K562 (cell line): ENCODE results near the gene LRCOL1. TPM values are rescaled to one million over a fixed set of nuclear protein-coding genes. Genes with fewer than 3 reads are reported as not detected.

Source experiments
- CREB3L1 ChIP-seq: fragments of 450-650 bp; IDR thresholded peaks from 2 replicates; pipeline ENCODE4 v1.6.1; 2014; ENCODE audit warnings: low read depth, mild to moderate bottlenecking, moderate library complexity, borderline replicate concordance
- ESRRB ChIP-seq: fragments of 250-450 bp; sonication (Bioruptor Pico); IDR thresholded peaks from 2 replicates; pipeline ENCODE4 v1.5.0; 2020; ENCODE audit warnings: mild to moderate bottlenecking, moderate library complexity, borderline replicate concordance
- GABPB1 ChIP-seq: sonication (generic); formaldehyde crosslinking; IDR thresholded peaks from 2 replicates; pipeline ENCODE4 v1.8.0; 2022; ENCODE audit warnings: mild to moderate bottlenecking, missing genetic modification reagents
- HDAC1 ChIP-seq, 2 experiments: fragments of 450-650 bp; IDR thresholded peaks; 2 replicates each; pipeline ENCODE4 v1.6.1; 2016 to 2017; ENCODE audit warnings: inconsistent platforms in 1 of 2, mild to moderate bottlenecking in 1 of 2, moderate library complexity in 1 of 2
- MGA ChIP-seq: fragments of 450-650 bp; IDR thresholded peaks from 2 replicates; pipeline ENCODE4 v1.6.1; 2016; ENCODE audit warnings: mild to moderate bottlenecking, moderate library complexity
- NRF1 ChIP-seq, 2 experiments: fragments of 450-650 bp; IDR thresholded peaks in 1 of 2; conservative IDR thresholded peaks in 1 of 2; 2 replicates each; pipeline ENCODE4 v1.6.1; 2014; ENCODE audit warnings: mild to moderate bottlenecking in 2 of 2
- polyA plus RNA-seq, 8 experiments: library from polyadenylated mRNA; depleted of rRNA in 4 of 8; stranded (reverse) in 5 of 8; unstranded in 3 of 8; fragments of >200 nt; fragmentation: Nextera tagmentation in 2 of 8; fragmentation: Illumina TruSeq in 1 of 8; extraction: Ambion mirVana in 2 of 8; extraction: Trizol in 1 of 8; gene quantifications; 2 replicates each; pipeline versions ENCODE4 v1.2.1 to v1.2.3, GENCODE V29; 2011 to 2014; ENCODE audit warnings: inconsistent platforms in 1 of 8, missing spikeins in 1 of 8
- total RNA-seq, 7 experiments: library from RNA; depleted of rRNA in 6 of 7; stranded (reverse); fragments of >200 nt in 6 of 7; fragmentation: Illumina TruSeq in 2 of 7; extraction: Trizol in 2 of 7; gene quantifications; 2 replicates each; pipeline versions ENCODE4 v1.2.1 to v1.2.3, GENCODE V29; 2011 to 2021; ENCODE audit warnings: low replicate concordance in 1 of 7

Gene LRCOL1
- total and polyA plus RNA-seq, 9 of the 15 experiments (the other 6 are each of a cell fraction or from before 2014, with no cell fraction given) = not detected

GRCh38 chr12:132600048-132601032 is 10.0 kb downstream of the LRCOL1 start (continued):
- TF ChIP-seq MGA (peak; percentile 63; the same call in 1 of the 2 replicates), HDAC1 (IDR thresholded peaks at IDR 0.05) (peak in 1 of 2 experiments; percentile 40; a peak in 1 of 4 replicates), ESRRB (CRISPR knock-in tag) (no peak), NRF1 (conservative IDR thresholded peaks at IDR 0.05 in 1 of 2, IDR thresholded peaks at IDR 0.05 in 1 of 2) (peak; percentile 42 to 51), CREB3L1 (peak; percentile 22; the same call in 1 of the 2 replicates), GABPB1 (0 out of 2 replicates have a peak, but pooled peaks have one; percentile 21)
